ENCODE results near the gene PRKG1.

The PRKG1 gene

DNA sequence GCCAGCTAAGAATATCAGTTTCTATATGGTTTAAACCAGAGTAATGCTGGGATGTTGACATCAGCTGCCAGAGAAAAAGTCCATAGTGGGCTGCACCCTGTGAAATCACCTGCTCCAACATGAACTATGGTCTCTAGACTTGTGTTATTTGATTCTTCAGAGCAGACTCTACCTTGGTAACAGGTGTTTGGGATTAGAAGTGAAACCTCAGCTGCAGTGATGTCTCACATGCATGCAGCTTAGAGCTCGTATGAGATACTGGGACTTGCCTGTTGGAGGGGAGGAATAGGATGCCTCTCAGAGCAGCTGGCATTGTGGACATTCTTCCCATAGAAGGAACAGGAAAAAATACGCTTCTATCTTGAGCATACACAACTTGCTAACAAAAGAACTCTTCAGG, 912.2 kb downstream of the PRKG1 start:
- peaks cover 0 to 5% (median 0%) of the 10 kb centered on the region in 5 donors for H3K27me3 ChIP-seq (ENCODE audit: control insufficient read depth in 5 of 5, insufficient read depth in 4 of 5, low read length in 5 of 5)
- H3K9me3 ChIP-seq (ENCODE audit: control insufficient read depth in 5 of 5, low read length in 5 of 5), result no peaks in the 10 kb centered on the region
- H3K27ac ChIP-seq (ENCODE audit: low read depth, low read length), result no peak overlapping the region
- H3K36me3 ChIP-seq (ENCODE audit: control insufficient read depth in 5 of 5, insufficient read depth in 5 of 5, low read length in 5 of 5), result no peaks in the 10 kb centered on the region
- no peak overlapping the region for H3K4me3 ChIP-seq (ENCODE audit: low read depth in 1 of 5, low read length in 5 of 5)
- H3K9ac ChIP-seq (ENCODE audit: low read length in 5 of 5), result no peak overlapping the region
- no peaks in the 10 kb centered on the region for H3K4me1 ChIP-seq (ENCODE audit: control insufficient read depth in 5 of 5, insufficient read depth in 5 of 5, low read length in 5 of 5)

GRCh38 chr10:51993475-51993874, 919.2 kb downstream of the PRKG1 start:
- Histone ChIP-seq H3K27ac (ENCODE audit: low read depth, low read length) (no peak overlapping the region), H3K4me3 (ENCODE audit: low read depth in 1 of 5, low read length in 5 of 5) (no peak overlapping the region), H3K9me3 (ENCODE audit: control insufficient read depth in 5 of 5, low read length in 5 of 5) (no peaks in the 10 kb centered on the region), H3K36me3 (ENCODE audit: control insufficient read depth in 5 of 5, insufficient read depth in 5 of 5, low read length in 5 of 5) (no peaks in the 10 kb centered on the region), H3K4me1 (ENCODE audit: control insufficient read depth in 5 of 5, insufficient read depth in 5 of 5, low read length in 5 of 5) (no peaks in the 10 kb centered on the region), H3K27me3 (ENCODE audit: control insufficient read depth in 5 of 5, insufficient read depth in 4 of 5, low read length in 5 of 5) (no peaks in the 10 kb centered on the region), H3K9ac (ENCODE audit: low read length in 5 of 5) (no peak overlapping the region)

DNA sequence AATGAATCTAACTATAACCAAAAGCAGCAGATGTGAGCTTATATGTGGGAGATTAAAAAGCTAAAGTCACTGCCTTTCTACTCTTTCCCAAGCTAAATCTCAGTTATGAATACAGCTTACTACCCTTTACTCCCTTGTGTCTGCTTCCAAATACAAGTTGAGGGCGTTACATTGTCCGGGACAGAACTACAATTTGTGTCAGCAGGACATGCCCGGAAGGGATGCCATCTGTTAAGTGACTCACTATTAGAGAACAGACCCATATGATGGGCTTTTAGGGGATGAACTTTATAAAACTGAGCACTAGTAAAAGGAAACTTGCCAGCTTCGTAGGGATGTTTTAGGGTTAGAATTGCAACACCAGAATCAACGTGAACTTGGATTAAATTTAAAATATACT, 924.8 kb downstream of the PRKG1 start:
- no peak overlapping the region for H3K9ac ChIP-seq (ENCODE audit: low read length in 5 of 5)
- H3K9me3 ChIP-seq (ENCODE audit: control insufficient read depth in 5 of 5, low read length in 5 of 5), result no peaks in the 10 kb centered on the region
- H3K36me3 ChIP-seq (ENCODE audit: control insufficient read depth in 5 of 5, insufficient read depth in 5 of 5, low read length in 5 of 5), result no peaks in the 10 kb centered on the region
- H3K27ac ChIP-seq (ENCODE audit: low read depth, low read length), result no peak overlapping the region
- no peak overlapping the region for H3K4me3 ChIP-seq (ENCODE audit: low read depth in 1 of 5, low read length in 5 of 5)
- no peaks in the 10 kb centered on the region for H3K27me3 ChIP-seq (ENCODE audit: control insufficient read depth in 5 of 5, insufficient read depth in 4 of 5, low read length in 5 of 5)
- H3K4me1 ChIP-seq (ENCODE audit: control insufficient read depth in 5 of 5, insufficient read depth in 5 of 5, low read length in 5 of 5), result no peaks in the 10 kb centered on the region

DNA sequence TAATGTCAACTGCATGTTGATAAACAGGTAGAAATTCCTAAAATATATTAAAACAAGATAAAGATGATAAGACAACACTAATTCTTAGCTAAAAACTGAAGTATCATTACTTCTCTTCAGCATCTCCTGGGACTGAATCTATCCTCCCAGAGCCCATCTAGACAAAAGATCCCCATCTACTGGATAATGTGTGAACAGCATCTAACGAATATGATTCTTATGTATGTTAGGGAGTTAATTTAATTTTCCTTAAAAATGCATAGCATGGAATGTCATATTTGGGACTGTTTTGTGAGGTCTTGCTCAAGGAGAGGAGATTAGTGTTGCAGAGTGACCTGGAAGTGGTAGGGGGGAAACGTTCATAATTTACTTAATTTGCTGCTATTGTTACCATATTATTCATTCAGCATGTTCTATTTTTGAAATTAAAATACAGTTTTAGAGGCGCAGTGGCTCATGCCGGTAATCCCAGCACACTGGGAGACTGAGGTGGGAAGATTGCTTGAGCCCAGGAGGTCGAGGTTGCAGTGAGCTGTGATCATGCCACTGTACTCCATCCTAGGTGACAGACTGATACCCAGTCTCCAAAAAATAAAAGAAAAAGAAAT, 930.2 kb downstream of the PRKG1 start:
- H3K36me3 ChIP-seq (ENCODE audit: control insufficient read depth in 5 of 5, insufficient read depth in 5 of 5, low read length in 5 of 5), result no peaks in the 10 kb centered on the region
- no peak overlapping the region for H3K4me3 ChIP-seq (ENCODE audit: low read depth in 1 of 5, low read length in 5 of 5)
- no peaks in the 10 kb centered on the region for H3K27me3 ChIP-seq (ENCODE audit: control insufficient read depth in 5 of 5, insufficient read depth in 4 of 5, low read length in 5 of 5)
- H3K9me3 ChIP-seq (ENCODE audit: control insufficient read depth in 5 of 5, low read length in 5 of 5), result no peaks in the 10 kb centered on the region
- H3K27ac ChIP-seq (ENCODE audit: low read depth, low read length), result no peak overlapping the region
- no peaks in the 10 kb centered on the region for H3K4me1 ChIP-seq (ENCODE audit: control insufficient read depth in 5 of 5, insufficient read depth in 5 of 5, low read length in 5 of 5)
- no peak overlapping the region for H3K9ac ChIP-seq (ENCODE audit: low read length in 5 of 5)

- Histone ChIP-seq H3K4me3 (ENCODE audit: low read depth in 1 of 5, low read length in 5 of 5) (no peak overlapping the region), H3K27ac (ENCODE audit: low read depth, low read length) (no peak overlapping the region), H3K36me3 (ENCODE audit: control insufficient read depth in 5 of 5, insufficient read depth in 5 of 5, low read length in 5 of 5) (no peaks in the 10 kb centered on the region), H3K4me1 (ENCODE audit: control insufficient read depth in 5 of 5, insufficient read depth in 5 of 5, low read length in 5 of 5) (no peaks in the 10 kb centered on the region), H3K9me3 (ENCODE audit: control insufficient read depth in 5 of 5, low read length in 5 of 5) (no peaks in the 10 kb centered on the region), H3K27me3 (ENCODE audit: control insufficient read depth in 5 of 5, insufficient read depth in 4 of 5, low read length in 5 of 5) (no peaks in the 10 kb centered on the region), H3K9ac (ENCODE audit: low read length in 5 of 5) (no peak overlapping the region)
These were observed 932.8 kb downstream of the PRKG1 start for GRCh38 chr10:52007091-52007490.

DNA sequence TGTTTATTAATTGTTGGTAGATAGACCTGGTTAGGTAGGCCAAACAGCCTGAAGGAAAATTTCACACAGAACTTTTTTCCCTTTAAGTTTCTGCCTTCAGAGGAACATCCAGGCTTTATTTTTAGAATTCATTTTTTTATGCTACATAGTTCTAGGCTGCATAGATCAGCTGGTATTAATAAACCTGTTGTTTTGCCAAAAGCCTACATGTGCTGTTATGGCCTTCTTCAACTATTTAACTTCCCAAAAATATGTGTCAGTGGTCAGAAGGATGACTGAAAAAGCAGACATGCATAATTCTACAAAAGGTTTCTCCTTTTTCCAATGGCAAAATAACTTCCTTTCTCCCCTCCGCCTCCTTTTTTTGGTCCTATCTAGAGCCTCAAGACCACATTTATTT, 936.8 kb downstream of the PRKG1 start:
- no peak overlapping the region for H3K9ac ChIP-seq (ENCODE audit: low read length in 5 of 5)
- no peak overlapping the region for H3K4me3 ChIP-seq (ENCODE audit: low read depth in 1 of 5, low read length in 5 of 5)
- H3K27me3 ChIP-seq (ENCODE audit: control insufficient read depth in 5 of 5, insufficient read depth in 4 of 5, low read length in 5 of 5), result no peaks in the 10 kb centered on the region
- no peak overlapping the region for H3K27ac ChIP-seq (ENCODE audit: low read depth, low read length)
- H3K4me1 ChIP-seq (ENCODE audit: control insufficient read depth in 5 of 5, insufficient read depth in 5 of 5, low read length in 5 of 5), result no peaks in the 10 kb centered on the region
- H3K9me3 ChIP-seq (ENCODE audit: control insufficient read depth in 5 of 5, low read length in 5 of 5), result no peaks in the 10 kb centered on the region
- H3K36me3 ChIP-seq (ENCODE audit: control insufficient read depth in 5 of 5, insufficient read depth in 5 of 5, low read length in 5 of 5), result no peaks in the 10 kb centered on the region

GRCh38 chr10:52019077-52019555, 944.8 kb downstream of the PRKG1 start:
- no peak overlapping the region for H3K9ac ChIP-seq (ENCODE audit: low read length in 5 of 5)
- H3K27me3 ChIP-seq (ENCODE audit: control insufficient read depth in 5 of 5, insufficient read depth in 4 of 5, low read length in 5 of 5), result no peaks in the 10 kb centered on the region
- no peaks in the 10 kb centered on the region for H3K4me1 ChIP-seq (ENCODE audit: control insufficient read depth in 5 of 5, insufficient read depth in 5 of 5, low read length in 5 of 5)
- no peaks in the 10 kb centered on the region for H3K36me3 ChIP-seq (ENCODE audit: control insufficient read depth in 5 of 5, insufficient read depth in 5 of 5, low read length in 5 of 5)
- H3K27ac ChIP-seq (ENCODE audit: low read depth, low read length), result no peak overlapping the region
- H3K9me3 ChIP-seq (ENCODE audit: control insufficient read depth in 5 of 5, low read length in 5 of 5), result no peaks in the 10 kb centered on the region
- no peak overlapping the region for H3K4me3 ChIP-seq (ENCODE audit: low read depth in 1 of 5, low read length in 5 of 5)

- Histone ChIP-seq H3K4me1 (ENCODE audit: control insufficient read depth in 5 of 5, insufficient read depth in 5 of 5, low read length in 5 of 5) (no peaks in the 10 kb centered on the region), H3K27me3 (ENCODE audit: control insufficient read depth in 5 of 5, insufficient read depth in 4 of 5, low read length in 5 of 5) (no peaks in the 10 kb centered on the region), H3K9me3 (ENCODE audit: control insufficient read depth in 5 of 5, low read length in 5 of 5) (no peaks in the 10 kb centered on the region), H3K36me3 (ENCODE audit: control insufficient read depth in 5 of 5, insufficient read depth in 5 of 5, low read length in 5 of 5) (no peaks in the 10 kb centered on the region), H3K9ac (ENCODE audit: low read length in 5 of 5) (no peak overlapping the region), H3K4me3 (ENCODE audit: low read depth in 1 of 5, low read length in 5 of 5) (no peak overlapping the region), H3K27ac (ENCODE audit: low read depth, low read length) (no peak overlapping the region)
These were observed 945.4 kb downstream of the PRKG1 start for GRCh38 chr10:52019656-52020055.

DNA sequence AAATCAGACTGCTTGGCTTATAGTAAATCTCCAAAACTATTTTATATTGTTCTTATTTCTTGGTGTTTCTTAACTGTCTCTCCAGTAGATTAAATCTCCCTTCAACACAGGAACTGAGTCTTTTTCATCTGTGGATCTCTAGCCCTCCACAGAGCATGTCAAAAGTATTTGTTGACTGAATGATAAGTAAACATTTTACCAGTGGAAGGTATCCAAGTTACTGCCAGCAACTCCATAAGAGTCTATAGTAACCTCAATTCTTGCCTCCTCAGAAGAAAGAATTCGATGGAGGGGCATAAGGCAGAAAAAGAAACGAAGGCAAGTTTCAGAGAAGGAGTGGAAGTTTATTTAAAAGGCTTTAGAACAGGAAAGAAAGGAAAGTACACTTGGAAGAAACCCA, 945.9 kb downstream of the PRKG1 start:
- no peak overlapping the region for H3K27ac ChIP-seq (ENCODE audit: low read depth, low read length)
- H3K36me3 ChIP-seq (ENCODE audit: control insufficient read depth in 5 of 5, insufficient read depth in 5 of 5, low read length in 5 of 5), result no peaks in the 10 kb centered on the region
- no peak overlapping the region for H3K9ac ChIP-seq (ENCODE audit: low read length in 5 of 5)
- no peak overlapping the region for H3K4me3 ChIP-seq (ENCODE audit: low read depth in 1 of 5, low read length in 5 of 5)
- no peaks in the 10 kb centered on the region for H3K27me3 ChIP-seq (ENCODE audit: control insufficient read depth in 5 of 5, insufficient read depth in 4 of 5, low read length in 5 of 5)
- H3K4me1 ChIP-seq (ENCODE audit: control insufficient read depth in 5 of 5, insufficient read depth in 5 of 5, low read length in 5 of 5), result no peaks in the 10 kb centered on the region
- no peaks in the 10 kb centered on the region for H3K9me3 ChIP-seq (ENCODE audit: control insufficient read depth in 5 of 5, low read length in 5 of 5)

DNA sequence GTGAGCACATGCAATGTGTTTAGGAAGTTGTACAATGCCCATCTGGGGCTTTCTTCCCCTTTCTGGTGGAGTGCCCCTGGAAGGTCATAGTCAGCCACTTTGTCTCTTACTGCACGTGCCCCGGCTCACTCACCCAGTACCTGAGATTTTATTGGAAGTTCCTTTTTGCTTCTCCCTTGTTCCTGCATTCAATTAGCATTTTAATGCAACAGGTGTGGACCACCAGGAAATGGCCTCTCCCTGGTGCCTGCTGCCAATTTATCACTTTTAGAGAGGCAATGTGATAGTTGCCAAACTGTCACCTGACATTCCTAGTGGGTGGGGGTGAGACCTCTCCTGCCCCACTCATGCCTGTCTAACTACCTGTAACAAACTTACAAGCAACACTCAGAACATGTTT, 946.4 kb downstream of the PRKG1 start:
- no peaks in the 10 kb centered on the region for H3K36me3 ChIP-seq (ENCODE audit: control insufficient read depth in 5 of 5, insufficient read depth in 5 of 5, low read length in 5 of 5)
- H3K27ac ChIP-seq (ENCODE audit: low read depth, low read length), result no peak overlapping the region
- no peaks in the 10 kb centered on the region for H3K9me3 ChIP-seq (ENCODE audit: control insufficient read depth in 5 of 5, low read length in 5 of 5)
- no peaks in the 10 kb centered on the region for H3K27me3 ChIP-seq (ENCODE audit: control insufficient read depth in 5 of 5, insufficient read depth in 4 of 5, low read length in 5 of 5)
- no peak overlapping the region for H3K4me3 ChIP-seq (ENCODE audit: low read depth in 1 of 5, low read length in 5 of 5)
- H3K9ac ChIP-seq (ENCODE audit: low read length in 5 of 5), result no peak overlapping the region
- H3K4me1 ChIP-seq (ENCODE audit: control insufficient read depth in 5 of 5, insufficient read depth in 5 of 5, low read length in 5 of 5), result no peaks in the 10 kb centered on the region

Data from subcutaneous abdominal adipose tissue (tissue), 5 donors.